Small intestine (tissue), 7 donors: Measurements from ENCODE around the gene LRRC8C. TPM values are rescaled to one million over a fixed set of nuclear protein-coding genes. Genes with fewer than 3 reads are reported as not detected.

ENCODE experiments used
- DNase-seq, 2 donors: peaks; one replicate each; pipeline versions ENCODE4 v3.0.0 to v3.0.0-alpha.2; 2013
- FAIRE-seq: peaks from 2 replicates; lab custom pipeline; 2012; peaks lifted over from hg19 to GRCh38; lab: Jason Lieb, UNC
- H3K27ac ChIP-seq, 3 donors: one replicate each; pipeline ENCODE4 v1.5.1; 2013; ENCODE audit warnings: low read length in 2 of 3, mild to moderate bottlenecking in 2 of 3, control low read depth in 1 of 3, inconsistent platforms in 1 of 3, low read depth in 1 of 3, moderate library complexity in 1 of 3
- H3K27me3 ChIP-seq, 3 donors: one replicate each; pipeline ENCODE4 v1.6.1; 2013; ENCODE audit warnings: low read length in 3 of 3, inconsistent platforms in 1 of 3; ENCODE audit not compliant: control insufficient read depth in 3 of 3, insufficient read depth in 3 of 3
- H3K36me3 ChIP-seq, 3 donors: one replicate each; pipeline ENCODE4 v1.6.1; 2013; ENCODE audit warnings: low read length in 3 of 3, inconsistent platforms in 1 of 3, low read depth in 1 of 3, mild to moderate bottlenecking in 1 of 3, moderate library complexity in 1 of 3; ENCODE audit not compliant: control insufficient read depth in 3 of 3, insufficient read depth in 2 of 3
- H3K4me1 ChIP-seq, 3 donors: one replicate each; pipeline ENCODE4 v1.6.1; 2013; ENCODE audit warnings: low read length in 2 of 3, inconsistent platforms in 1 of 3, low read depth in 1 of 3, mild to moderate bottlenecking in 1 of 3, moderate library complexity in 1 of 3; ENCODE audit not compliant: control insufficient read depth in 3 of 3, insufficient read depth in 2 of 3
- H3K4me3 ChIP-seq, 3 donors: one replicate each; pipeline ENCODE4 v1.5.1; 2013; ENCODE audit warnings: low read length in 3 of 3, control low read depth in 1 of 3, inconsistent platforms in 1 of 3, low read depth in 1 of 3, mild to moderate bottlenecking in 1 of 3, moderate library complexity in 1 of 3
- H3K9me3 ChIP-seq, 2 donors: one replicate each; pipeline ENCODE4 v1.6.1; 2013; ENCODE audit warnings: low read depth in 1 of 2, low read length in 1 of 2; ENCODE audit not compliant: control insufficient read depth in 2 of 2, insufficient read depth in 1 of 2
- WGBS, 3 donors: extraction: QIAGEN DNeasy Blood & Tissue Kit; methylation state at CpG; one replicate each; pipeline ENCODE4 v1.1.7; 2013; 5-methylcytosine and 5-hydroxymethylcytosine counted together
- polyA plus RNA-seq, 4 donors: library from polyadenylated mRNA; stranded (reverse) in 3 of 4; unstranded in 1 of 4; fragments of 200-250 nt in 3 of 4; fragments of 120-200 nt in 1 of 4; gene quantifications; one replicate each; pipeline versions ENCODE4 v1.2.1 to v1.2.3, GENCODE V29; 2013
- donor health status: healthy with polysubstance abuse.
- donor health status: control.
- donor health status: control.
- donor health status: Bipolar disorder and iron deficiency.
- donor health status: healthy.

LRRC8C gene
- polyA plus RNA-seq, 4 donors, result 0.22 to 3.2 (median 1.5) TPM

DNA sequence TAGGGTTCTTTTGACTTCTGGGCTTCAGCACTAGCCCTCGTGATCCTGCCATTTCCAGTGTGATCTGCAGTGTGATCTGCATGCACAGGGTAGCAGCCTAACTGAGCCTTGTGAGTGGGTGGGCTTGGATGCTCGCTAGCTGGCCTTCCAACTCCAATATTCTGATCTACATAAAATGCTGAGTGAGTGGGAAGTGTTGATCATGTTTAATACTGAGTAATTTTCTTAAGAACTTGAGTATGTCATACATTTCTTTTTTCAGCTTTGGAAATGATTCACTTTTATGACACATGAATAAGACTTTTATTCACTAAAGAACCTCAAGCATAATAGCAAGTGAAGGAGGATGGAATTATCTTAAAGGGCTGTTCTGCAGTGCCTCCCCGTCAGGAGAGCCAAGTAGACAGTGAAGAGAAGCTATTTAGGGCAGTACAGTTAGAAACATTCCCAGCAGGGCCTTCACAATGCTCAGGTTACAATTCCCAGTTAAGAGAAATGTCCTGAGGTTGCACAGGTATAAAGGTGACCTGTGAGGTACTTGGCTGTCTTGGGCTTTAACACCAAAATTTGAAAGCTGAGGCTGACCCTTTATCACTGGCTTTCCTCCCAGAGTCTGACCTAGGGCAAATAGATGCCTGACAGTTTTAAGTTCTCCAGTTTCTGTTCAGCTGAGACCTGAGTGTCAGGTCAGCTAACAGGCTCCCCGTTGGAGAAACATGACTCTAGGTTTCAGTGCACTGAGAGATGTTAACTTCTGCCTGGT lies 29.1 kb upstream of the LRRC8C start:
- Histone ChIP-seq H3K9me3 (no peaks in the 10 kb centered on the region), H3K4me1 (no peaks in the 10 kb centered on the region), H3K36me3 (peaks cover 0 to 3% (median 0%) of the 10 kb centered on the region in 3 donors), H3K27ac (no peak overlapping the region), H3K27me3 (no peaks in the 10 kb centered on the region), H3K4me3 (no peak overlapping the region)
- no peak for FAIRE-seq
- DNase-seq, result no peak
- WGBS, 3 donors, result 68 to 69% (median 69%) methylated on average over 4 of the region's 4 CpGs

DNA sequence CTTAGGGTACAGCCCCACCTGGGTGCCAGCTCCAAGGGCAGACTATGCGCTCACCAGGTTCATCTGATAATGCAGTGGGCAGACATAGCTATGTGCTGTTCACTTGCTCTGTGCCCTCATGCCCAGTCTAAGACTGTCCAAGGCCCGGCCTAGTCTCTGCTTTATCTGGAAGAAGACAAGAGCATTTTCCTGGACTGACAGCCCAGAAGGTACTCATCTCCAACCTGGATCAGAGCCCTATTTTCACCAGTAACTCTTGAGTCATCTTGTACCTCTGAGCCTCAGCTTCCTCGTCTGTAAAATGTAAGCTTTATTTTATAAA lies 28.5 kb upstream of the LRRC8C start:
- Histone ChIP-seq H3K27ac (no peak overlapping the region), H3K4me3 (no peak overlapping the region), H3K4me1 (no peaks in the 10 kb centered on the region), H3K27me3 (no peaks in the 10 kb centered on the region), H3K9me3 (no peaks in the 10 kb centered on the region), H3K36me3 (peaks cover 0 to 3% (median 0%) of the 10 kb centered on the region in 3 donors)
- WGBS, 3 donors, result 87 to 89% (median 88%) methylated on average over 3 of the region's 3 CpGs
- FAIRE-seq, result no peak
- DNase-seq, result no peak

DNA sequence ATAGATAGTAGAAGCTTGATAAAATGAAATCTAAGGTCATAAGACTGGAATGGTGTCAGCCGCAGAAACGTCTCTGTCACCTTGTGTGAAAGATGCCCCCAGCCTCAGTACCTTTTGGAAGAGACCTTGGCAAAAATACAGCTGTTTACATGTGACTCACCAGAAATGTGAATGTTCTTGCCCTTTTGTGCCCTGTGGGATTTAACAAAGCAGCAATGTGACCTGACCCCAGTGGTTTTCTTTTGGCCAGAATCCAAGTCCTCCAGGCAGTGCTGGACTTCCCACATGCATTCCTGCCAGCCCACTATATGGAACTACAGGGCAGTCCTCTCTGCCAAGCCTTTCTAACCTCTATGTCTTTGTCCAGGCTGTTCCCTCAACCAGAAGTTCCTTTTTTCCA lies 27.2 kb upstream of the LRRC8C start:
- FAIRE-seq, result no peak
- 64 to 92% (median 85%) methylated on average over 2 of the region's 2 CpGs for WGBS, 3 donors

DNA sequence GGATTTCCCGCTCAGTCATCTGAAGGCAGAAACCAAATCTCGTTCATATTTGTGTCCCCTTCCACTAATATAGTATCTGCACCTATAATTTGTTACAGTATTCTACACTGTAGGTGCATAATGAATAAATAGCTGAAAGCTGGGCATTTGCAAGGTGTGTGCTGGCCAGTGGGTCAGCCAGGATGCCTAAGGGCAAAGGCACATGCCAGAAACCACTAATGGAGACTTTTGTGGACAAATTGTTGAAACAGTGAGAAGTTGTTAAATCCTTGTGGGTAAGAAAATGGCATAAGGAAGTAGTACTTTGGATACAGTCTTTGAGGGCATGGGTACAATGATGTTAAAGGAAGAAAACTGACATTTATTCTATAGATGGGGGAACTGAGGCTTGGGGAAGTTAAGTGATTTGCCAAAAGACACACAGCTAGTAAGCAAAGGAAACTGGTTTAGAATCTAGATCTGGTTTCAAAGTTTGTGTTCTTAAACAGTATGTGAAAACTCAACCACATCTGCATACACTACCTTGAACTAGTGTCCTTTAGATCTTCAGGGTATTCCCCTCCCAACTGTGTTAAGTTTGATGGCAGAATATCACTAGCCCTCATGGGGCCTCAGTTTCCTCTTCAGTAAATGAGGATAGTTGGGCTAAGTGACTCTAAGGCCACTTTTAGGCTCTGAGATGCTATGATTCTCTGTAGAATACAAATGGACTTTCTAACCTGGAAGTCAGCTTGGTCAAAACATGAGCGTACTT lies 26.5 kb upstream of the LRRC8C start:
- no peak for DNase-seq
- Histone ChIP-seq H3K27me3 (no peaks in the 10 kb centered on the region), H3K27ac (no peak overlapping the region), H3K4me1 (no peaks in the 10 kb centered on the region), H3K9me3 (no peaks in the 10 kb centered on the region), H3K4me3 (no peak overlapping the region), H3K36me3 (peaks cover 0 to under 1% (median 0%) of the 10 kb centered on the region in 3 donors)
- FAIRE-seq, result no peak
- 89 to 96% (median 93%) methylated on average over 3 of the region's 3 CpGs for WGBS, 3 donors

More for the DNA sequence above, 27.2 kb upstream of the LRRC8C start:
- H3K27me3 ChIP-seq, result no peaks in the 10 kb centered on the region
- no peaks in the 10 kb centered on the region for H3K9me3 ChIP-seq
- peaks cover 0 to 3% (median 0%) of the 10 kb centered on the region in 3 donors for H3K36me3 ChIP-seq
- H3K4me3 ChIP-seq, result no peak overlapping the region
- no peak overlapping the region for H3K27ac ChIP-seq
- no peaks in the 10 kb centered on the region for H3K4me1 ChIP-seq
- no peak for DNase-seq

DNA sequence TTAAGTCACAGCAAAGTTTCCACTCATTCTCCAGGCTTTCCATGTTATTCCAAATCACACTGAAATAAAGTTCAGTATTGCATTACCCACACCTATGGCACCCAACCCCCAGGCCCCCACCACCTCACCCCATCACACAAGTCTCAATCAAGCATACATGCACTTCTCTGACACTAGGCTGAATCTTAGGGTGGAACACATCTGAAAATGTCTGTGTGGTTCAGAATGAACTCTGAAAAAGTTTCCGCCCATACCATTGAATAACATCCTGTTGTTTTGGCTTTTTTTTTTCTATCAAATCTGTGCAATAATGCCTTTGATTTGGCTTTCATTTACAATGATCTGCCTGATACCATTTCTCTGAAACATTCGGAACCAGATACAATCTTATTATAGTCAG lies 25.8 kb upstream of the LRRC8C start:
- Histone ChIP-seq H3K36me3 (no peaks in the 10 kb centered on the region), H3K4me1 (no peaks in the 10 kb centered on the region), H3K27me3 (no peaks in the 10 kb centered on the region), H3K4me3 (no peak overlapping the region), H3K9me3 (no peaks in the 10 kb centered on the region), H3K27ac (no peak overlapping the region)
- no peak for FAIRE-seq
- WGBS, 3 donors, result 66 to 87% (median 76%) methylated on average over 2 of the region's 2 CpGs
- DNase-seq, result no peak

DNA sequence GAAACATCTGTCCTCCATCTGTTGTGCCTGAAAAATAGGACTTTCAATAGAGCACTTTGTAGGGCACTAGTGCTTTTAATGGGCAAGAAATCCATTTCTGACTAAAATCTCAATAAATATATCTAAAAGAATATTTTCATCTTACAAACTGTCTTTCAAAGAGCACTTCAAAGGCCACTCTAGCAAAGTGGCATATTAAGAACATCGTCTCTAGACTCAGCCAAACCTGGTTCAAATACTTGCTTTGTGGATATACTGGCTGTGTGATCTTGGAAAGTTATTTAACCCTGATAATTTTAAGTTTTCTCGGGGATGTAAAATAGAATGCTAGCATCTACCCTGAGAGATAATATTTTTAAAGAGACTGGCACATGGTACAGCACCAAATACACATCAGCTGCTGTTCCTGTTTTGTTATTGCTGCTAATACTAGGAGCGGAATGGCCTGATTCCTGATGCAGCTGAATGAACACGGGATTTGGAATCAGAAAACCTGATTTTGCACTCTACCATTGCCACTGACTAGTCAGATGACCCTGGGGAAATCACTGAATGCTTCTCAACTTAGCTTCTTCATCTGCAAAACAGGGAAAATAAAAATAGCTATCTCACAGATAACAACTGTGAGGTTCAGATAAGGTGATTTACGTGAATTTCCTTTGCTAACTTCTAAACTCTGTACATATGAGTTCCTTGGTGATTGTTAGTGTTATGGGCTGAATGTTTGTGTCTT lies 25.2 kb upstream of the LRRC8C start:
- no peak for DNase-seq
- peak overlapping the region in 1 of 3 donors; percentile 34 for H3K27ac ChIP-seq
- H3K4me1 ChIP-seq, result no peaks in the 10 kb centered on the region
- H3K9me3 ChIP-seq, result no peaks in the 10 kb centered on the region
- H3K36me3 ChIP-seq, result no peaks in the 10 kb centered on the region
- WGBS, 3 donors, result 79 to 92% (median 82%) methylated on average over 5 of the region's 5 CpGs
- H3K4me3 ChIP-seq, result no peak overlapping the region
- no peaks in the 10 kb centered on the region for H3K27me3 ChIP-seq
- no peak for FAIRE-seq

DNA sequence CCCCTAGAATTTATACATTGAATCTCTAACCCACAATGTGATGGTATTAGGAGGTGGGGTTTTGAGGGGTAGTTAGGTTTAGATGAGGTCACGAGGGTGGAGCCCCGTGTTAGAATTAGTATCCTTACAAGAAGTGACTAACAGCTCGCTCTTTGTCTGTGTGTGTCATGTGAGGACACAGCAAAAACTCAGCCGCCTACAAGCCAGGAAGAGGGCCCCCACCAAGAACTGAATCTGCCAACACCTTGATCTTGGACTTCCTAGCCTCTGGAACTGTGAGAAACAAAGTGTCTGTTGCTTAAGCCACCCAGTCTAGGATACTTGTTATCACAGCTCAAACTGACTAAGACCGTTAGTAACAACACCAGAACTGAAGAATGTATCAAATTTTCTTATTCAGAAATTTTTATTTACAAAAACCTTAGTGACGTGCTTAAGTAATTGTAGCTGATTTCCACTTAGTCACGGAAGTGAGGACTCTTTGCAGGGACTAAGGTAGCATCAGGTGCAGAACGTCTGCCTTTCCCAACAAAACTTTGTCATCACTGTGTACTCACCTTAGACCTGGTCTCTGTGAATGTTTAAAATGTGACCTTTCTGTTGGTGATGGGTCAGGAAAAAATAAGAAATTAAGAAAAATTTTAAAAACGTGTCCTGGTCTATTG lies 24.5 kb upstream of the LRRC8C start:
- DNase-seq (no peak), FAIRE-seq (no peak)
- H3K9me3 ChIP-seq, result no peaks in the 10 kb centered on the region
- H3K27me3 ChIP-seq, result no peaks in the 10 kb centered on the region
- H3K27ac ChIP-seq, result no peak overlapping the region
- WGBS, 3 donors, result 70 to 79% (median 73%) methylated on average over 9 of the region's 9 CpGs
- no peak overlapping the region for H3K4me3 ChIP-seq
- no peaks in the 10 kb centered on the region for H3K4me1 ChIP-seq
- no peaks in the 10 kb centered on the region for H3K36me3 ChIP-seq
